Hepatocyte (in vitro differentiated cells): ENCODE measurements around the gene BET1L.

Experiments
- EZH2 ChIP-seq: fragments of 200-600 bp; sonication (generic); IDR thresholded peaks from 2 replicates; pipeline ENCODE4 v1.6.1; 2016; ENCODE audit warnings: antibody characterized with exemption, mild to moderate bottlenecking, borderline replicate concordance
- EZH2phosphoT487 ChIP-seq: fragments of 200-600 bp; sonication (generic); IDR thresholded peaks from one replicate; pipeline ENCODE4 v1.6.1; 2018; ENCODE audit warnings: antibody characterized with exemption, mild to moderate bottlenecking, low read depth, moderate library complexity; ENCODE audit not compliant: unreplicated experiment, severe bottlenecking
- TF ChIP-seq, protein P1 (sequence below): fragments of 200-600 bp; sonication (generic); IDR thresholded peaks from 2 replicates; pipeline ENCODE4 v1.5.1; 2016; ENCODE audit warnings: antibody characterized with exemption, mild to moderate bottlenecking; ENCODE audit not compliant: poor library complexity

DNA sequence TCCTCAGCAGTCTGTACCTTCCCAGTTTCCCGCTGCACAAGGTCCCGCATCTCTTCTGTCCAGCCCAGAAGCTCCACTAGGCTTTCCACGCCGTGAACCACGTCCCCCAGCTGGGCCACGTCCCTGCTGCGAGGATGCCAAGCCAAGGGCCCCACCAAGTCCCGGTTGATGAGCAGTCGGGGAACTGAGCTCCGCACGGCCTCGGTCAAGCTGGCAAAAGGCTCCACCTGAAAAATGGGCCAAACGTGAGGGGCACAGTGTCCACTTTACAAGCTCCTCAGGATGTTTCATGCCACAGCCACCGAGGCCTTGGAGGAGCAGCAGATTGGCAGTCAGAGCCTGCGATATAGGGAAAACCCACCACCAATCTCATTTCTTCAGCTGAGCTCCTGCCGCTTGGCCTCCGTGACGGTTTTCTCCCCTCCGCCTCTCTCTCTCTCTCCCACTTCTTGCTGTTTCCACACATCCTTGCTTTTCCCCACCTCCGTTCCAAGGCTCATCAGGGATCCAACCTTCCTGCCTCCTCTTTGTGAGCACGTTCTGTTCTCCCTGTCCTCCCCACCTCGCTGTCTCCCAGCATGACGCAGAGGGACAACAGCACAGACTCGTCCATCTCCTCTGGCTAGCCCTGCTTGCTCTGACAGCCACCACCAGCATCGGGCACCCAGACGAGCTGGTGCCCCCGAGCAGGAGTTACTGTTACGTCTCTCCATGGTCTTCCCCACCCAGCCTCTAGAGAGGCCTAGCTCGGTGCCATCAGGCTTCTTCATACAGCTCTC is 11.8 kb upstream of the BET1L start:
- TF ChIP-seq, protein P1, sequence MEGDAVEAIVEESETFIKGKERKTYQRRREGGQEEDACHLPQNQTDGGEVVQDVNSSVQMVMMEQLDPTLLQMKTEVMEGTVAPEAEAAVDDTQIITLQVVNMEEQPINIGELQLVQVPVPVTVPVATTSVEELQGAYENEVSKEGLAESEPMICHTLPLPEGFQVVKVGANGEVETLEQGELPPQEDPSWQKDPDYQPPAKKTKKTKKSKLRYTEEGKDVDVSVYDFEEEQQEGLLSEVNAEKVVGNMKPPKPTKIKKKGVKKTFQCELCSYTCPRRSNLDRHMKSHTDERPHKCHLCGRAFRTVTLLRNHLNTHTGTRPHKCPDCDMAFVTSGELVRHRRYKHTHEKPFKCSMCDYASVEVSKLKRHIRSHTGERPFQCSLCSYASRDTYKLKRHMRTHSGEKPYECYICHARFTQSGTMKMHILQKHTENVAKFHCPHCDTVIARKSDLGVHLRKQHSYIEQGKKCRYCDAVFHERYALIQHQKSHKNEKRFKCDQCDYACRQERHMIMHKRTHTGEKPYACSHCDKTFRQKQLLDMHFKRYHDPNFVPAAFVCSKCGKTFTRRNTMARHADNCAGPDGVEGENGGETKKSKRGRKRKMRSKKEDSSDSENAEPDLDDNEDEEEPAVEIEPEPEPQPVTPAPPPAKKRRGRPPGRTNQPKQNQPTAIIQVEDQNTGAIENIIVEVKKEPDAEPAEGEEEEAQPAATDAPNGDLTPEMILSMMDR, result no peak
- TF ChIP-seq EZH2 (no peak), EZH2phosphoT487 (no peak)
